Vagina (tissue), 2 donors: Measurements from ENCODE around the gene NFAT5. TPM values are rescaled to one million over a fixed set of nuclear protein-coding genes. Genes with fewer than 3 reads are reported as not detected.

Source experiments
- DNase-seq, 2 donors: peaks; one replicate each; pipeline ENCODE4 v3.0.0-alpha.2; 2017; ENCODE audit errors: extremely low spot score in 2 of 2
- H3K27ac ChIP-seq: fragments of 200-600 bp; sonication (generic); one replicate; pipeline ENCODE4 v1.5.1; 2019
- H3K27me3 ChIP-seq: fragments of 200-600 bp; sonication (generic); one replicate; pipeline ENCODE4 v1.5.1; 2019
- H3K36me3 ChIP-seq, 2 donors: fragments of 200-600 bp; sonication (generic); one replicate each; pipeline ENCODE4 v1.5.1; 2017 to 2019
- H3K4me1 ChIP-seq: fragments of 200-600 bp; sonication (generic); one replicate; pipeline ENCODE4 v1.5.1; 2019
- H3K4me3 ChIP-seq, 2 donors: fragments of 200-600 bp; sonication (generic); 1 replicate in 1 of 2; 2 replicates in 1 of 2; pipeline ENCODE4 v1.5.1; 2016 to 2019
- H3K9me3 ChIP-seq: fragments of 200-600 bp; sonication (generic); one replicate; pipeline ENCODE4 v1.5.1; 2019
- POLR2A ChIP-seq, 2 donors: fragments of 450-650 bp; IDR thresholded peaks; one replicate each; pipeline ENCODE4 v1.6.1; 2017; ENCODE audit warnings: antibody characterized with exemption in 2 of 2, mild to moderate bottlenecking in 2 of 2, moderate library complexity in 2 of 2
- POLR2AphosphoS5 ChIP-seq, 2 donors: sonication (generic); formaldehyde crosslinking; IDR thresholded peaks; one replicate each; pipeline ENCODE4 v1.9.0; 2017; ENCODE audit warnings: antibody characterized with exemption in 2 of 2, mild to moderate bottlenecking in 2 of 2, low read depth in 1 of 2; ENCODE audit not compliant: insufficient read depth in 1 of 2
- intact Hi-C: fragments of 100-400 bp; cut with DNase I; formaldehyde crosslinking; loops from one replicate; pipeline ENCODE4 v1.15.1; 2023
- total RNA-seq: library from RNA; depleted of rRNA; stranded (reverse); fragments of >200 nt; gene quantifications from one replicate; pipeline ENCODE4 v1.2.3, GENCODE V29; 2016
- TF ChIP-seq, protein P1 (sequence below), 3 experiments: fragments of 450-650 bp in 2 of 3; fragments of 200-600 bp in 1 of 3; sonication (generic) in 1 of 3; IDR thresholded peaks; one replicate each; pipeline ENCODE4 v1.5.1; 2017 to 2019; ENCODE audit warnings: antibody characterized with exemption in 3 of 3, mild to moderate bottlenecking in 2 of 3, moderate library complexity in 2 of 3

The NFAT5 gene
- total RNA-seq, 1 donor from 2014 or later: 63.8 TPM

DNA sequence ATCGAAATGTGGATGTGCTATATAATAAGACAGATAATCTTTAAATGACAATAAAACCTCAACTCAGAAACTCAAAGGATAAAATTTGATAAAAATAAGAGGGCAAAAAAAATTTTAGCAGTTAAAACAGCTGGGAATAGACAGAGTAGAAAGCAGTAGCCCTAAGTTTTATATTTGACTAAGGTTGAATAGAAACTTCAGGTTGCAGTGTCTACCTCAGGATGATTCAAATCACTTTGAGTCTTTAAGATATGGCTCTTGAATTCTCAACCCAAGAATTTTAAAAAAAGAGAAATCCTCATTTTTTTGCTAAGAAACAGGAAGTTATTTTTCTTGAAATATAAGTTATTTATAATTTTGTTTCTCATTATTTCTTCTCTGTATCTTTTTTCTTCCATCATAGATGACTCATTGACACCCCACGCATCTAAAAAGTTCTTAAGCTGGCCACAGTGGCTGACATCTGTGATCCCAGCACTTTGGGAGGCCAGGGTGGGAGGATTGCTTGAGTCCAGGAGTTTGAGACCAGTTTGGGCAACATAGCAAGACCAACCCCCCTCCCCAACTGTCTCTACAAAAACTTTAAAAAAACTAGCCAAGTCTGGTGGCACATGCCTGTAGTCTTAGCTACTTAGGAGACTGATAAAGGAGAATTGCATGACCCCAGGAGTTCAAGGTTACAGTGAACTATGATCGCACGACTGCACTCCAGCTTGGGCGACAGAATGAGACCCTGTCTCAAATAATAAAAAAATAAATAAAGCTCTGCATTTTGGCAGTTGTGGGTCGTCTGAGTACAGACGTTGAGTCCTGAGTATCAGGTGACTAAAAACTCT lies 23.9 kb downstream of the NFAT5 start:
- DNase-seq: no peak
- Histone ChIP-seq H3K36me3 (no peaks in the 10 kb centered on the region), H3K27ac (no peak overlapping the region), H3K9me3 (no peaks in the 10 kb centered on the region), H3K27me3 (no peaks in the 10 kb centered on the region), H3K4me1 (peaks cover 21% of the 10 kb centered on the region), H3K4me3 (no peak overlapping the region)
- intact Hi-C loops: no loop called here
- TF ChIP-seq POLR2AphosphoS5 (IDR thresholded peaks at IDR 0.05; ENCODE audit: insufficient read depth in 1 of 2, low read depth in 1 of 2) (no peak), POLR2A (IDR thresholded peaks at IDR 0.05) (no peak)
- TF ChIP-seq, protein P1, sequence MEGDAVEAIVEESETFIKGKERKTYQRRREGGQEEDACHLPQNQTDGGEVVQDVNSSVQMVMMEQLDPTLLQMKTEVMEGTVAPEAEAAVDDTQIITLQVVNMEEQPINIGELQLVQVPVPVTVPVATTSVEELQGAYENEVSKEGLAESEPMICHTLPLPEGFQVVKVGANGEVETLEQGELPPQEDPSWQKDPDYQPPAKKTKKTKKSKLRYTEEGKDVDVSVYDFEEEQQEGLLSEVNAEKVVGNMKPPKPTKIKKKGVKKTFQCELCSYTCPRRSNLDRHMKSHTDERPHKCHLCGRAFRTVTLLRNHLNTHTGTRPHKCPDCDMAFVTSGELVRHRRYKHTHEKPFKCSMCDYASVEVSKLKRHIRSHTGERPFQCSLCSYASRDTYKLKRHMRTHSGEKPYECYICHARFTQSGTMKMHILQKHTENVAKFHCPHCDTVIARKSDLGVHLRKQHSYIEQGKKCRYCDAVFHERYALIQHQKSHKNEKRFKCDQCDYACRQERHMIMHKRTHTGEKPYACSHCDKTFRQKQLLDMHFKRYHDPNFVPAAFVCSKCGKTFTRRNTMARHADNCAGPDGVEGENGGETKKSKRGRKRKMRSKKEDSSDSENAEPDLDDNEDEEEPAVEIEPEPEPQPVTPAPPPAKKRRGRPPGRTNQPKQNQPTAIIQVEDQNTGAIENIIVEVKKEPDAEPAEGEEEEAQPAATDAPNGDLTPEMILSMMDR (IDR thresholded peaks at IDR 0.05): no peak

DNA sequence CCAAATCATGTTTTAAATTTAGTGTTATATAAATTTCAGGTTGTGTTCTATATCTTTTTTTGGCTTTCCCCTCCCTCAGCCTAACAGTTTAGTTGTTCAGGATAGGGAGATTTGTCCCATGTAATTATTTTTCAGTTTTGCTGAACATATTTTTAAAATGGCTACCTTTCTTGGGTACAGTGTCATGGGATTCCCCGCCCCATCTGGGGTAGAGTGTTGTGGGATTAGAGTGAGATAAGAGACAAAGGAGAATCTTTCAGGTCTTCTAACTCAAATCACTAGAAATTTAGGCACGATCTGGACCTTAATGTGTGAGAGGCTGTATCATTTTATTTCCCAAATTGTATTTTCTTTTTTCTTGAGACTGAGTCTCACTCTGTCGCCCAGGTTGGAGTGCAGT lies 24.8 kb downstream of the NFAT5 start:
- Histone ChIP-seq H3K27me3 (no peaks in the 10 kb centered on the region), H3K27ac (no peak overlapping the region), H3K4me3 (no peak overlapping the region), H3K36me3 (no peaks in the 10 kb centered on the region), H3K4me1 (peaks cover 31% of the 10 kb centered on the region), H3K9me3 (no peaks in the 10 kb centered on the region)
- TF ChIP-seq POLR2A (IDR thresholded peaks at IDR 0.05): no peak
- no peak for TF ChIP-seq POLR2AphosphoS5 (IDR thresholded peaks at IDR 0.05; ENCODE audit: insufficient read depth in 1 of 2, low read depth in 1 of 2)
- TF ChIP-seq, protein P1 (IDR thresholded peaks at IDR 0.05): no peak
- intact Hi-C loops: no loop called here
- no peak for DNase-seq

GRCh38 chr16:69593751-69594255 lies 28.0 kb downstream of the NFAT5 start:
- H3K27me3 ChIP-seq: no peaks in the 10 kb centered on the region
- H3K4me3 ChIP-seq: no peak overlapping the region
- DNase-seq: no peak
- peaks cover 42% of the 10 kb centered on the region for H3K4me1 ChIP-seq
- no peak overlapping the region for H3K27ac ChIP-seq
- H3K36me3 ChIP-seq: no peaks in the 10 kb centered on the region
- TF ChIP-seq POLR2AphosphoS5 (IDR thresholded peaks at IDR 0.05; ENCODE audit: insufficient read depth in 1 of 2, low read depth in 1 of 2): no peak
- TF ChIP-seq, protein P1 (IDR thresholded peaks at IDR 0.05): no peak
- TF ChIP-seq POLR2A (IDR thresholded peaks at IDR 0.05): no peak
- no peaks in the 10 kb centered on the region for H3K9me3 ChIP-seq
- intact Hi-C loops: no loop called here

DNA sequence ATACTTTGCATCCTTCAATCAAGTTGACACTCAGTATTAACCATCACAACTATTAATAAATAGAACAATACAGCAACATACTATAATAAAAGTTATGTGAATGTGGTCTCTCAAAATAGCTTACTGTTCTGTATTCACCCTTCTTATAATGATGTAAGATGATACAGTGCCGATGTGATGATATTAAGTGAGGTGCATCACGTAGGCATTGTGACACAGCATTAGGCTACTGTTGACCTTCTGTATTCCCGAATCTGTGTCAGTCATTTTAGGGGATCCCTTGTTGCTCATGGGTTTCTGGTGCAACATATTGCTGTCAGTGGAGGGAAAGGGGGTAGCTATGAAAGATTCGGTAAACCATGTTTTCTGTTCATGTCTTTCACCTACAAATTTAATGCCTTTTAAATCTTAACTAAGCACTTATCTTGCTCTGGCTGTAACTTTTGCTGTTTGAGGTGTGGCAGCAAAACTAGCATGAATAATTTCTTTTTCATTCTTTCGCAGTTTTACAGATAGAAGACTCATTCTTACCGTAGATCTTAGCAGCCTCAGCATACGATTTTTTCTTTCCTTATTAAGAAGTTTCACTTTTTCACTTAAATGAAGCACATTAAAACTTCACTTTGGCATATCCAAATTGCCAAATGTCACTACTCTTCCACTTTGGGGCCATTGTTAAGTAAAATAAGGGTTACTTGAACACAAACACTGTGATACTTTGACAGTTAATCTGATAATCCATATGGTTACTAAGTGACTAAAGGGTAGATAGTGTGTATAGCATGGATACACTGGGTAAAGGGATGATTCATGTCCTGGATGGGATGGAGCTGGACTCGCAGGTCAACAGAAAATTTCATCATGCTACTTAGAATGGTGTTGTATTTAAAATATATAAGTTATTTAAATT lies 29.6 kb downstream of the NFAT5 start:
- Histone ChIP-seq H3K9me3 (no peaks in the 10 kb centered on the region), H3K4me3 (no peak overlapping the region), H3K27me3 (no peaks in the 10 kb centered on the region), H3K36me3 (no peaks in the 10 kb centered on the region), H3K4me1 (peaks cover 53% of the 10 kb centered on the region), H3K27ac (no peak overlapping the region)
- intact Hi-C loops: no loop called here
- no peak for TF ChIP-seq POLR2A (IDR thresholded peaks at IDR 0.05)
- no peak for DNase-seq

DNA sequence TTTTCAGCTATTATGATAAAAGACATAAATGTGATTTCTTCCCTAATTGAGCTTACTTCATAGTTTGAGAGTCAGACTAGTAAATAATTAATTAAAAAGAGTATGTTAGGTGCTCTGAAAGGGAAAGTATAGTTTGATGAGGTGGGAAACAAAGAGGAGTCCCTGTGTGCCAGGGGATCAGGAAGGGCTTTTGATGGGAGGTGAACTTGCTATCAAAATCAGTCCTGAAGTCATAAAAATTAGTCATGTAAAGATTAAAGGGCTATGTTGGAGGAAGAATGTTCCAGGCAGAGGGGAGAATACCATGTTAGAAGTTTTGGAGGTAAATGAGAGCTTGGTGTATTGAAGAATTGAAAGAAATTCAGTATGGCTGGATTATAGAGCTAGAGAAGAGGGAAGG lies 31.0 kb downstream of the NFAT5 start:
- Histone ChIP-seq H3K4me3 (no peak overlapping the region), H3K4me1 (peaks cover 43% of the 10 kb centered on the region), H3K9me3 (no peaks in the 10 kb centered on the region), H3K27me3 (no peaks in the 10 kb centered on the region), H3K27ac (no peak overlapping the region), H3K36me3 (no peaks in the 10 kb centered on the region)
- TF ChIP-seq POLR2AphosphoS5 (IDR thresholded peaks at IDR 0.05; ENCODE audit: insufficient read depth in 1 of 2, low read depth in 1 of 2) (no peak), POLR2A (IDR thresholded peaks at IDR 0.05) (no peak)
- TF ChIP-seq, protein P1 (IDR thresholded peaks at IDR 0.05): no peak
- intact Hi-C loops: no loop called here
- no peak for DNase-seq
